NK-92 treated with Interleukin-12 subunit alpha and Interleukin-12 subunit beta, amount 100 ng/mL, for 24 hours (cell line): ENCODE data around the gene NBL1.
"Not testable (repeated sequence)": the region's sequence is repeated elsewhere in the genome, so short reads cannot be mapped to it uniquely, and the experiment has no call there.

Source experiments
- DNase-seq: peaks from one replicate; lab custom pipeline; 2025; lab: John Stamatoyannopoulos, UW

Gene NBL1

GRCh38 chr1:19622204-19622603 is 21.9 kb upstream of the NBL1 start:
- no peak for DNase-seq

- no peak for DNase-seq
These were observed 20.6 kb upstream of the NBL1 start for GRCh38 chr1:19623523-19623922.

GRCh38 chr1:19625291-19625937 is 18.7 kb upstream of the NBL1 start:
- no peak for DNase-seq

- DNase-seq = no peak
These were observed 15.2 kb upstream of the NBL1 start for GRCh38 chr1:19628879-19629278.

GRCh38 chr1:19629357-19629756 is 14.8 kb upstream of the NBL1 start:
- no peak for DNase-seq

- DNase-seq = not testable (repeated sequence)
These were observed 13.9 kb upstream of the NBL1 start for GRCh38 chr1:19630192-19630591.

- DNase-seq = no peak
These were observed 13.3 kb upstream of the NBL1 start for GRCh38 chr1:19630720-19631395.

- DNase-seq = no peak
These were observed 11.9 kb upstream of the NBL1 start for GRCh38 chr1:19632211-19632610.

- DNase-seq = no peak
These were observed 11.0 kb upstream of the NBL1 start for GRCh38 chr1:19633106-19633505.

GRCh38 chr1:19635064-19635463 is 9.0 kb upstream of the NBL1 start:
- not testable (repeated sequence) for DNase-seq

GRCh38 chr1:19635646-19636045 is 8.5 kb upstream of the NBL1 start:
- no peak for DNase-seq

- DNase-seq = no peak
These were observed 8.0 kb upstream of the NBL1 start for GRCh38 chr1:19636065-19636464.

GRCh38 chr1:19636749-19637148 is 7.4 kb upstream of the NBL1 start:
- not testable (repeated sequence) for DNase-seq

- no peak for DNase-seq
These were observed 6.5 kb upstream of the NBL1 start for GRCh38 chr1:19637606-19638005.

- not testable (repeated sequence) for DNase-seq
These were observed 4.9 kb upstream of the NBL1 start for GRCh38 chr1:19639228-19639627.

GRCh38 chr1:19639999-19640362 is 4.1 kb upstream of the NBL1 start:
- no peak for DNase-seq

- DNase-seq = no peak
These were observed 3.5 kb upstream of the NBL1 start for GRCh38 chr1:19640363-19641316.

- no peak for DNase-seq
These were observed 990 bp upstream of the NBL1 start for GRCh38 chr1:19643121-19643520.

- DNase-seq = no peak
These were observed 227 bp downstream of the NBL1 start for GRCh38 chr1:19644395-19644680.

- no peak for DNase-seq
These were observed 735 bp downstream of the NBL1 start for GRCh38 chr1:19644681-19645410.

GRCh38 chr1:19645411-19646251 is 1.5 kb downstream of the NBL1 start:
- DNase-seq = no peak
